ENCODE measurements around the gene ANKRD39.
"Not testable (repeated sequence)": the region's sequence is repeated elsewhere in the genome, so short reads cannot be mapped to it uniquely, and the experiment has no call there.

The ANKRD39 gene

GRCh38 chr2:96808176-96808837, 49.5 kb downstream of the ANKRD39 start:
- DNase-seq (ENCODE audit: low spot score): no peak

DNA sequence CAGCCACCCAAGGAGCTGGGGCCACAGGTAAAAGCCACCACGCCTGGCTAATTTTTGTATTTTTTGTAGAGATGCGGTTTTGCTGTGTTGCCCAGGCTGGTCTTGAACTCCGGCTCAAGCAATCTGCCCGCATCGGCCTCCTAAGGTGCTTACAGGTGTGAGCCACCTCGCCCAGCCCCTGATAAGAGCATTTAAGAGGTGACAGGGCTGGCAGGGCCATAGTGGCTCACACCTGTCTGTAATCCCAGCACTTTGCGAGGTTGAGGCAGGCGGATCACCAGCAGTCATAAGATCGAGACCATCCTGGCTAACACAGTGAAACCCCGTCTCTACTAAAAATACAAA, 50.7 kb downstream of the ANKRD39 start:
- no peak for DNase-seq (ENCODE audit: low spot score)

GRCh38 chr2:96806468-96807126, 51.2 kb downstream of the ANKRD39 start:
- peak; percentile 47 for DNase-seq (ENCODE audit: low spot score)

GRCh38 chr2:96805946-96806345, 51.9 kb downstream of the ANKRD39 start:
- DNase-seq (ENCODE audit: low spot score): not testable (repeated sequence)

- DNase-seq (ENCODE audit: low spot score): no peak
Measured at GRCh38 chr2:96804986-96805385, 52.8 kb downstream of the ANKRD39 start.

DNA sequence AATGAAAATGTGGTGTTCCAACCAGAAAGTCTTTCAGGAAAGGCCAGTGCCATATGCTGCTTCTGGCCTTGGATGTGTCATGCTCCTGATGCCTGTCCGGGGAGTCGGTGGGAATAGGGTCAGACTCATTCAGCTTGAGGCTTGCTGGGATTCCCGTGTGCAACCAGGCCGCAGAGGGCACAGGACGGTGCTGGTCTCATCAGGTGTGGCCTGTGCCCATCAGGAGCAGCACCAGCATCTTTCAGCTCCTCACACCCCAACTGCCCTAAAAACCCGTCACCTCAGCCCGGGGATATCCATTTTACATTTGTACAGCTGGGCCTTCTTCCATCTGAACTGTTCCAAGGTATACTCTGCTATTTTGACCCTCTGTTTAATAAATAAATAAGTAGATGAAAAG, 55.1 kb downstream of the ANKRD39 start:
- DNase-seq (ENCODE audit: low spot score): no peak

DNA sequence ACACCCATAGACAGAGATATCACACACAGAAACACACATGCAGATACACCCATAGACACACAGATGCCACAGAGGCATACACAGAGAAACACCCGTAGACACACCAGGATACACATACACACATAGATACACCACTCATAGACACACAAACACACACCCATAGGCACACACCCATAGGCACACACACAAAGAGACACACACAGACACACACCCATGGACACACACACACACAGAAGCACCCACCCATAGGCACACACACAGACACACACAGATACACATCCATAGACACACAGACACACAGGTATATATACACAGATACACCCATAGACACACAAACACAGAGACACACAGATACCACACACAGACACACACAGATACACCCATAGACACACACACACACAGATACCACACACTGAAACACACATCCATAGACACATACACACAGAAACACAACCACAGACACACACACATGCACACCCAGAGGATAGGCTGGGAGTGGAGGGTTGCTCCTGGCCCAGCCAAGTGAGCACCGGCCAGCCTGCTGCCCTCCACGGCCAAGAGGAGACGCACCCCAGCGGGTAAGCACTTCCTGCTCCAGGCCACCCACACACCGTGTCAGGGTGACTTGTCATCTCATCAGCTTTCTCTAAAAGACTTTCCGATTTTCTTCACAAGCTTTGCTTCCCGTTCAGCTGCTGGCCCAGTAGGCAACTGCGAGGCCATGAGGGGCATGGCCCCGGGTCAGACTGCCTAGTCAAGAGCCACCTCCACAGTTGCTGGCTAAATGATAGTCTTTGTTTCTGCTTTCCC, 55.8 kb downstream of the ANKRD39 start:
- peak; percentile 30 for DNase-seq (ENCODE audit: low spot score)

- DNase-seq (ENCODE audit: low spot score): peak; percentile 72
Measured at GRCh38 chr2:96801005-96801785, 56.6 kb downstream of the ANKRD39 start.

- DNase-seq (ENCODE audit: low spot score): no peak
Measured at GRCh38 chr2:96800061-96801004, 57.5 kb downstream of the ANKRD39 start.

GRCh38 chr2:96799623-96799935, 58.2 kb downstream of the ANKRD39 start:
- DNase-seq (ENCODE audit: low spot score): no peak

DNA sequence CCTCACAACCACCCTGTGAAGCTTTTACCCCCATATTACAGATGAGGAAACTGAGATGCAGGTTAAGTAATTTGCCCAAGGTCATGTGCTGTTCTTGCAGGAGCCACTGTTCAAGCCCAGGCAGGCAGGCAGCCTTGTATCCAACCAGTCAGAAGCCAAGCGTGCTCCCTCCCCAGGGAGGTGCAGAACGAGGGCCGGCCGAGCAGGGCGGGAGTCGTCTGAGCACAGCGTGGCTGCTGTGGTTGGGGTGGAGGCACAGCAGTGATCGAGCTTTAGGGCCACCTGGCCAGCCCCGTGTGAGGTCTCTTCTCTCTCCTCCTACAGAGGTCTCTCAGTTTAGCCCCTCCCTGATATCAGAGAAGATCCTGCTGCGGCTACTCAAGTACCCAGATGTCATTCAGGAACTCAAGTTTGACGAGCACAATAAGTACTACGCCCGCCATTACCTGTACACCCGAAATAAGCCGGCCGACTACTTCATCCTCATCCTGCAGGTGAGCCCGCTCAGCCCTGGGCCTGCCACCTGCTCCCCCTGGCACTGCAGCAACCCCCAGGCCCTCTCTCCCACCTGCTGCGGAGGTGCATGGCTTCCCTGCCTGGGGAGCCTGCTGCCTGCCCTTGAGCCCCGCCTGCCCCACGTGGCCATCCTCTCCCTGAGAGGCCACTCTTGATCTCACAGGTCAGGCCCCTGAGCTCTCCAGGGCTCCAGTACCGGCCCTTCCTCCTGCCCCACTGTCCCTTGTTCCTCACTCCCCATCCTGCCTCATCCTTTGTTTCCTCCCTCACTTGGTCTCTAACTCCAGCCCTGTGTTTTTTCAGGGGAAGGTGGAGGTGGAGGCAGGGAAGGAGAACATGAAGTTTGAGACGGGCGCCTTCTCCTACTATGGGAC, 58.8 kb downstream of the ANKRD39 start:
- no peak for DNase-seq (ENCODE audit: low spot score)
